ENCODE measurements around the gene COMMD1.

The COMMD1 gene

GRCh38 chr2:62160691-62161090, 255.2 kb downstream of the COMMD1 start (continued):
- TF ChIP-seq ZXDB (tag by site-specific recombination; IDR thresholded peaks at IDR 0.05) (peak; percentile 60), ZNF623 (tag by site-specific recombination; IDR thresholded peaks at IDR 0.05) (peak; percentile 76), ZBTB8A (tag by site-specific recombination; IDR thresholded peaks at IDR 0.05) (peak; percentile 62), ZNF426 (tag by site-specific recombination; IDR thresholded peaks at IDR 0.05) (peak; percentile 89), ZNF266 (tag by site-specific recombination; IDR thresholded peaks at IDR 0.05; ENCODE audit: low read depth) (0 out of 2 replicates have a peak, but pooled peaks have one; percentile 43), ZNF510 (tag by site-specific recombination; IDR thresholded peaks at IDR 0.05; ENCODE audit: insufficient replicate concordance) (peak; percentile 76), ZNF394 (tag by site-specific recombination; IDR thresholded peaks at IDR 0.05; ENCODE audit: borderline replicate concordance) (peak; percentile 93), ZNF555 (tag by site-specific recombination; conservative IDR thresholded peaks at IDR 0.05) (peak; percentile 84), ZNF433 (tag by site-specific recombination; IDR thresholded peaks at IDR 0.05; ENCODE audit: low read depth) (0 out of 2 replicates have a peak, but pooled peaks have one; percentile 47), ZNF404 (tag by site-specific recombination; IDR thresholded peaks at IDR 0.05) (0 out of 2 replicates have a peak, but pooled peaks have one; percentile 15), ZNF202 (tag by site-specific recombination; IDR thresholded peaks at IDR 0.05; ENCODE audit: borderline replicate concordance) (peak; percentile 78; the same call in 1 of the 2 replicates), ZNF654 (tag by site-specific recombination; IDR thresholded peaks at IDR 0.05; ENCODE audit: low read depth) (peak; percentile 30), ZNF664 (tag by site-specific recombination; IDR thresholded peaks at IDR 0.05) (peak; percentile 60), ZNF629 (tag by site-specific recombination; IDR thresholded peaks at IDR 0.05) (peak; percentile 52), ZNF558 (tag by site-specific recombination; IDR thresholded peaks at IDR 0.05) (peak; percentile 61; the same call in 1 of the 2 replicates), ZNF19 (tag by site-specific recombination; IDR thresholded peaks at IDR 0.05; ENCODE audit: low read depth) (peak; percentile 51; the same call in 1 of the 2 replicates), ZNF501 (tag by site-specific recombination; IDR thresholded peaks at IDR 0.05) (0 out of 2 replicates have a peak, but pooled peaks have one; percentile 40), ZNF140 (tag by site-specific recombination; IDR thresholded peaks at IDR 0.05) (peak; percentile 78)
- TF ChIP-seq, protein P1, sequence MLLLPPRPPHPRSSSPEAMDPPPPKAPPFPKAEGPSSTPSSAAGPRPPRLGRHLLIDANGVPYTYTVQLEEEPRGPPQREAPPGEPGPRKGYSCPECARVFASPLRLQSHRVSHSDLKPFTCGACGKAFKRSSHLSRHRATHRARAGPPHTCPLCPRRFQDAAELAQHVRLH (tag by site-specific recombination; IDR thresholded peaks at IDR 0.05) = 0 out of 2 replicates have a peak, but pooled peaks have one; percentile 11
- TF ChIP-seq, protein P2, sequence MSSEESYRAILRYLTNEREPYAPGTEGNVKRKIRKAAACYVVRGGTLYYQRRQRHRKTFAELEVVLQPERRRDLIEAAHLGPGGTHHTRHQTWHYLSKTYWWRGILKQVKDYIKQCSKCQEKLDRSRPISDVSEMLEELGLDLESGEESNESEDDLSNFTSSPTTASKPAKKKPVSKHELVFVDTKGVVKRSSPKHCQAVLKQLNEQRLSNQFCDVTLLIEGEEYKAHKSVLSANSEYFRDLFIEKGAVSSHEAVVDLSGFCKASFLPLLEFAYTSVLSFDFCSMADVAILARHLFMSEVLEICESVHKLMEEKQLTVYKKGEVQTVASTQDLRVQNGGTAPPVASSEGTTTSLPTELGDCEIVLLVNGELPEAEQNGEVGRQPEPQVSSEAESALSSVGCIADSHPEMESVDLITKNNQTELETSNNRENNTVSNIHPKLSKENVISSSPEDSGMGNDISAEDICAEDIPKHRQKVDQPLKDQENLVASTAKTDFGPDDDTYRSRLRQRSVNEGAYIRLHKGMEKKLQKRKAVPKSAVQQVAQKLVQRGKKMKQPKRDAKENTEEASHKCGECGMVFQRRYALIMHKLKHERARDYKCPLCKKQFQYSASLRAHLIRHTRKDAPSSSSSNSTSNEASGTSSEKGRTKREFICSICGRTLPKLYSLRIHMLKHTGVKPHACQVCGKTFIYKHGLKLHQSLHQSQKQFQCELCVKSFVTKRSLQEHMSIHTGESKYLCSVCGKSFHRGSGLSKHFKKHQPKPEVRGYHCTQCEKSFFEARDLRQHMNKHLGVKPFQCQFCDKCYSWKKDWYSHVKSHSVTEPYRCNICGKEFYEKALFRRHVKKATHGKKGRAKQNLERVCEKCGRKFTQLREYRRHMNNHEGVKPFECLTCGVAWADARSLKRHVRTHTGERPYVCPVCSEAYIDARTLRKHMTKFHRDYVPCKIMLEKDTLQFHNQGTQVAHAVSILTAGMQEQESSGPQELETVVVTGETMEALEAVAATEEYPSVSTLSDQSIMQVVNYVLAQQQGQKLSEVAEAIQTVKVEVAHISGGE (tag by site-specific recombination; conservative IDR thresholded peaks at IDR 0.05; ENCODE audit: low read depth) = peak; percentile 76
- TF ChIP-seq, protein P3, sequence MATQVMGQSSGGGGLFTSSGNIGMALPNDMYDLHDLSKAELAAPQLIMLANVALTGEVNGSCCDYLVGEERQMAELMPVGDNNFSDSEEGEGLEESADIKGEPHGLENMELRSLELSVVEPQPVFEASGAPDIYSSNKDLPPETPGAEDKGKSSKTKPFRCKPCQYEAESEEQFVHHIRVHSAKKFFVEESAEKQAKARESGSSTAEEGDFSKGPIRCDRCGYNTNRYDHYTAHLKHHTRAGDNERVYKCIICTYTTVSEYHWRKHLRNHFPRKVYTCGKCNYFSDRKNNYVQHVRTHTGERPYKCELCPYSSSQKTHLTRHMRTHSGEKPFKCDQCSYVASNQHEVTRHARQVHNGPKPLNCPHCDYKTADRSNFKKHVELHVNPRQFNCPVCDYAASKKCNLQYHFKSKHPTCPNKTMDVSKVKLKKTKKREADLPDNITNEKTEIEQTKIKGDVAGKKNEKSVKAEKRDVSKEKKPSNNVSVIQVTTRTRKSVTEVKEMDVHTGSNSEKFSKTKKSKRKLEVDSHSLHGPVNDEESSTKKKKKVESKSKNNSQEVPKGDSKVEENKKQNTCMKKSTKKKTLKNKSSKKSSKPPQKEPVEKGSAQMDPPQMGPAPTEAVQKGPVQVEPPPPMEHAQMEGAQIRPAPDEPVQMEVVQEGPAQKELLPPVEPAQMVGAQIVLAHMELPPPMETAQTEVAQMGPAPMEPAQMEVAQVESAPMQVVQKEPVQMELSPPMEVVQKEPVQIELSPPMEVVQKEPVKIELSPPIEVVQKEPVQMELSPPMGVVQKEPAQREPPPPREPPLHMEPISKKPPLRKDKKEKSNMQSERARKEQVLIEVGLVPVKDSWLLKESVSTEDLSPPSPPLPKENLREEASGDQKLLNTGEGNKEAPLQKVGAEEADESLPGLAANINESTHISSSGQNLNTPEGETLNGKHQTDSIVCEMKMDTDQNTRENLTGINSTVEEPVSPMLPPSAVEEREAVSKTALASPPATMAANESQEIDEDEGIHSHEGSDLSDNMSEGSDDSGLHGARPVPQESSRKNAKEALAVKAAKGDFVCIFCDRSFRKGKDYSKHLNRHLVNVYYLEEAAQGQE (tag by site-specific recombination; IDR thresholded peaks at IDR 0.05) = peak; percentile 75
